A673 (cell line): ENCODE results near the gene ACADSB.

Experiments used
- EZH2 ChIP-seq: fragments of 200-600 bp; sonication (generic); IDR thresholded peaks from 2 replicates; pipeline ENCODE4 v1.6.1; 2017; ENCODE audit warnings: borderline replicate concordance, low read depth, mild to moderate bottlenecking, mixed read lengths, antibody characterized with exemption, low read length; ENCODE audit not compliant: poor library complexity, severe bottlenecking
- TF ChIP-seq, protein P1 (sequence below): fragments of 300-800, 200-600 bp; sonication (generic); conservative IDR thresholded peaks from 2 replicates; pipeline ENCODE4 v1.5.1; 2017; ENCODE audit warnings: low read depth, mild to moderate bottlenecking, antibody characterized with exemption, low read length, moderate library complexity, mixed read lengths

DNA sequence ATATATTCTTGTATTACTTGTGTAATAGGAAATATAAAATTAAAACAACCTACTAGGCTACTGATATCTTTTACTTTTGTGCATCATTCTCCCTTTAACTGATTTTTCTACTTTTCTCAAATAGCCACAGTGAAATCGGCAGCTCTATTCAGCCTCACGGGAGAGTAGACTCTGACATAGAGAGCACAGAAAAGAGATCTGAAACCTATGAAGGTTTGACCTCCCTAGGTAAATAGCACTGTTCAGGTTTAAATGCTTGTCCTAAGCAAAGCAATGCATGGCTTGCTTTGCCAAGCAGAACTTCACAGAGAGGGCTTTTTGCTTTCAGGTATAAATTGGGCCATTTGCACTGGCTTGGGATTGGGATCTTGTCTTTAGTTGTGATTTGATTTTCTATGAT, 53.1 kb downstream of the ACADSB start:
- TF ChIP-seq, protein P1, sequence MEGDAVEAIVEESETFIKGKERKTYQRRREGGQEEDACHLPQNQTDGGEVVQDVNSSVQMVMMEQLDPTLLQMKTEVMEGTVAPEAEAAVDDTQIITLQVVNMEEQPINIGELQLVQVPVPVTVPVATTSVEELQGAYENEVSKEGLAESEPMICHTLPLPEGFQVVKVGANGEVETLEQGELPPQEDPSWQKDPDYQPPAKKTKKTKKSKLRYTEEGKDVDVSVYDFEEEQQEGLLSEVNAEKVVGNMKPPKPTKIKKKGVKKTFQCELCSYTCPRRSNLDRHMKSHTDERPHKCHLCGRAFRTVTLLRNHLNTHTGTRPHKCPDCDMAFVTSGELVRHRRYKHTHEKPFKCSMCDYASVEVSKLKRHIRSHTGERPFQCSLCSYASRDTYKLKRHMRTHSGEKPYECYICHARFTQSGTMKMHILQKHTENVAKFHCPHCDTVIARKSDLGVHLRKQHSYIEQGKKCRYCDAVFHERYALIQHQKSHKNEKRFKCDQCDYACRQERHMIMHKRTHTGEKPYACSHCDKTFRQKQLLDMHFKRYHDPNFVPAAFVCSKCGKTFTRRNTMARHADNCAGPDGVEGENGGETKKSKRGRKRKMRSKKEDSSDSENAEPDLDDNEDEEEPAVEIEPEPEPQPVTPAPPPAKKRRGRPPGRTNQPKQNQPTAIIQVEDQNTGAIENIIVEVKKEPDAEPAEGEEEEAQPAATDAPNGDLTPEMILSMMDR, result no peak
- no peak for TF ChIP-seq EZH2
